ENCODE results near the gene LCLAT1. TPM values are rescaled to one million over a fixed set of nuclear protein-coding genes. Genes with fewer than 3 reads are reported as not detected.

The LCLAT1 gene
- total RNA-seq, 1 experiment from 2014 or later, result 32.9 TPM

DNA sequence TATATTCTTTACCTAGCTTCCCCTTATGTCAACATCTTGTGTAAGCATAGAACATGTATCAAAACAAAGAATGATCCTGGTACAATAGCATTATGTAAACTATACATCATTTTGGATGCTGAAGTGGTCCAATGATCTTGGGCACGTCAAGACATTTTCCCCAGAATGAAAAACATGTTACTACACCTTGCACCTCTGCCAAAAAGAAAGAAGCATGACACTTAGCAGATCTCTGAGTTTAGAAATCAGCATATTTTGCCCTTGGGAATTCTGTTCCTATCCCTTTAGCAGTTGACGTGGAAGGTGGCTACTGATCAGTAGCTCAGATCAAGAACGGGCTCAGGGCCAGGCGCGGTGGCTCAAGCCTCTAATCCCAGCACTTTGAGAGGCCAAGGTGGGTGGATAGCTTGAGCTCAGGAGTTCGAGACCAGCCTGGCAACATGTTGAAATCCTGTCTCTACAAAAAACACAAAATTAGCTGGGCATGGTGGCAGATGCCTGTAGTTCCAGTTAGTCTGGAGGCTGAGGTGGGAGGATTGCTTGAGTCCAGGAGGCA lies 1.7 kb upstream of the LCLAT1 start:
- H3T11ph ChIP-seq (ENCODE audit: low read length), result no peak overlapping the region
- no peak overlapping the region for H2BK15ac ChIP-seq (ENCODE audit: low read depth, low read length)
- H3K9ac ChIP-seq (ENCODE audit: extremely low read depth, insufficient read length, low read length), result no peak overlapping the region
- H3K79me1 ChIP-seq (ENCODE audit: insufficient read depth, low read depth, low read length, poor library complexity, severe bottlenecking), result peaks cover 2% of the 10 kb centered on the region
- no peaks in the 10 kb centered on the region for H3K4me1 ChIP-seq (ENCODE audit: insufficient read depth, low read length)
- H3K4ac ChIP-seq (ENCODE audit: low read depth, low read length), result no peak overlapping the region
- H2BK20ac ChIP-seq (ENCODE audit: low read depth, low read length, poor library complexity, severe bottlenecking), result no peak overlapping the region
- no peaks in the 10 kb centered on the region for H4K20me1 ChIP-seq (ENCODE audit: control insufficient read depth, insufficient read depth, insufficient read length)
- no peak overlapping the region for H3K4me2 ChIP-seq (ENCODE audit: insufficient read depth, insufficient read length, low read length)
- H3K27ac ChIP-seq (ENCODE audit: insufficient read length, low read depth, low read length), result no peak overlapping the region
- no CpG with 5 or more reads among the region's 6 CpGs for WGBS (ENCODE audit: extremely low coverage, insufficient read length, low lambda C conversion rate)
- no peak overlapping the region for H2AFZ ChIP-seq (ENCODE audit: low read length)
- no peaks in the 10 kb centered on the region for H3K9me3 ChIP-seq (ENCODE audit: control insufficient read depth, low read depth, low read length)
- H3K79me2 ChIP-seq (ENCODE audit: insufficient read depth, low read length), result peaks cover 7% of the 10 kb centered on the region; the same call in 1 of the 2 replicates
- H4K5ac ChIP-seq (ENCODE audit: insufficient read length, low read depth, low read length), result no peak overlapping the region
- no peak overlapping the region for H4K91ac ChIP-seq (ENCODE audit: insufficient read length, low read depth, low read length)
- H3K18ac ChIP-seq (ENCODE audit: insufficient read length, low read depth, low read length), result no peak overlapping the region
- no peak overlapping the region for H2AK5ac ChIP-seq (ENCODE audit: insufficient read length, low read length)
- H3K4me1 Mint-ChIP-seq, result peaks cover 21 to 24% of the 10 kb centered on the region in 2 experiments
- no peak overlapping the region for H3K56ac ChIP-seq (ENCODE audit: insufficient read length, low read depth, low read length)
- H3K27me3 ChIP-seq (ENCODE audit: insufficient read depth, low read length), result no peaks in the 10 kb centered on the region
- no peak overlapping the region for H3K14ac ChIP-seq (ENCODE audit: insufficient read depth, low read length)
- no peak overlapping the region for H4K8ac ChIP-seq (replicated peaks; ENCODE audit: insufficient read length, low read depth, low read length)
- peaks cover 13% of the 10 kb centered on the region for H3K27me3 Mint-ChIP-seq (ENCODE audit: low read depth)
- TF ChIP-seq, protein P1, sequence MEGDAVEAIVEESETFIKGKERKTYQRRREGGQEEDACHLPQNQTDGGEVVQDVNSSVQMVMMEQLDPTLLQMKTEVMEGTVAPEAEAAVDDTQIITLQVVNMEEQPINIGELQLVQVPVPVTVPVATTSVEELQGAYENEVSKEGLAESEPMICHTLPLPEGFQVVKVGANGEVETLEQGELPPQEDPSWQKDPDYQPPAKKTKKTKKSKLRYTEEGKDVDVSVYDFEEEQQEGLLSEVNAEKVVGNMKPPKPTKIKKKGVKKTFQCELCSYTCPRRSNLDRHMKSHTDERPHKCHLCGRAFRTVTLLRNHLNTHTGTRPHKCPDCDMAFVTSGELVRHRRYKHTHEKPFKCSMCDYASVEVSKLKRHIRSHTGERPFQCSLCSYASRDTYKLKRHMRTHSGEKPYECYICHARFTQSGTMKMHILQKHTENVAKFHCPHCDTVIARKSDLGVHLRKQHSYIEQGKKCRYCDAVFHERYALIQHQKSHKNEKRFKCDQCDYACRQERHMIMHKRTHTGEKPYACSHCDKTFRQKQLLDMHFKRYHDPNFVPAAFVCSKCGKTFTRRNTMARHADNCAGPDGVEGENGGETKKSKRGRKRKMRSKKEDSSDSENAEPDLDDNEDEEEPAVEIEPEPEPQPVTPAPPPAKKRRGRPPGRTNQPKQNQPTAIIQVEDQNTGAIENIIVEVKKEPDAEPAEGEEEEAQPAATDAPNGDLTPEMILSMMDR (conservative IDR thresholded peaks at IDR 0.05), result no peak
- no peak overlapping the region for H2BK12ac ChIP-seq (ENCODE audit: insufficient read length, low read depth, low read length)
- no peak overlapping the region for H3K4me3 Mint-ChIP-seq
- H3K9me3 Mint-ChIP-seq, result no peaks in the 10 kb centered on the region
- no peak overlapping the region for H2BK120ac ChIP-seq (ENCODE audit: low read depth, low read length, poor library complexity, severe bottlenecking)
- DNase-seq, result no peak
- no peak overlapping the region for H3K27ac Mint-ChIP-seq
- no peak overlapping the region for H3K23ac ChIP-seq (ENCODE audit: insufficient read length, low read depth, low read length)
- H3K36me3 Mint-ChIP-seq (ENCODE audit: insufficient read depth in 1 of 3, low read depth in 3 of 3), result 0 out of 7 replicates have a peak, but pooled peaks cover 0 to 1% (median 0%) of the 10 kb centered on the region in 3 experiments
- H3K23me2 ChIP-seq (ENCODE audit: insufficient read length, low read depth, low read length, poor library complexity, severe bottlenecking), result peaks cover 4% of the 10 kb centered on the region
- H2BK5ac ChIP-seq (ENCODE audit: insufficient read length, low read length), result no peak overlapping the region

All from H9 (cell line).